Activated effector memory CD4-positive, alpha-beta T cell treated with Interleukin-2 at 50 U/mL for 16 hours (primary cell): Measurements from ENCODE around the gene HOXB7.
A peak's percentile ranks its signal among the peaks of the same experiment; 100 is the strongest.

Experiments used
- DNase-seq: peaks from one replicate; pipeline ENCODE4 v3.0.0-alpha.2; 2020

HOXB7 gene

GRCh38 chr17:48610282-48611211 lies at the start of gene HOXB7:
TSS of gene HOXB7 (minus strand) at chr17:48611017. CDS start at chr17:48610918, 99 bp downstream.
- DNase-seq = peak; percentile 41

GRCh38 chr17:48655913-48656312 lies 45.1 kb upstream of the HOXB7 start:
- no peak for DNase-seq

GRCh38 chr17:48649741-48650140 lies 38.9 kb upstream of the HOXB7 start:
- no peak for DNase-seq

- DNase-seq = no peak
These were observed 37.1 kb upstream of the HOXB7 start for GRCh38 chr17:48647963-48648245.

- no peak for DNase-seq
These were observed 36.5 kb upstream of the HOXB7 start for GRCh38 chr17:48647103-48647962.

GRCh38 chr17:48646183-48647102 lies 35.6 kb upstream of the HOXB7 start:
- DNase-seq = no peak

GRCh38 chr17:48645639-48646182 lies 34.9 kb upstream of the HOXB7 start:
- DNase-seq = no peak

- DNase-seq = no peak
These were observed 34.2 kb upstream of the HOXB7 start for GRCh38 chr17:48644910-48645557.

- DNase-seq = no peak
These were observed 33.3 kb upstream of the HOXB7 start for GRCh38 chr17:48644159-48644558.

GRCh38 chr17:48643697-48644012 lies 32.8 kb upstream of the HOXB7 start:
- DNase-seq = no peak

- no peak for DNase-seq
These were observed 32.3 kb upstream of the HOXB7 start for GRCh38 chr17:48642843-48643696.

- DNase-seq = no peak
These were observed 31.4 kb upstream of the HOXB7 start for GRCh38 chr17:48642059-48642842.

- no peak for DNase-seq
These were observed 30.8 kb upstream of the HOXB7 start for GRCh38 chr17:48641541-48642058.

- DNase-seq = no peak
These were observed 30.0 kb upstream of the HOXB7 start for GRCh38 chr17:48640858-48641180.

- no peak for DNase-seq
These were observed 29.4 kb upstream of the HOXB7 start for GRCh38 chr17:48639982-48640857.

GRCh38 chr17:48639136-48639535 lies 28.3 kb upstream of the HOXB7 start:
- no peak for DNase-seq

- DNase-seq = no peak
These were observed 26.8 kb upstream of the HOXB7 start for GRCh38 chr17:48637323-48638260.
